HepG2 (cell line): ENCODE data around the gene KCNAB2. TPM values are rescaled to one million over a fixed set of nuclear protein-coding genes. Genes with fewer than 3 reads are reported as not detected.

Source experiments
- ATAC-seq: fragments of 200-7000 bp; cut with Tn5 transposase; 3 replicates; pipeline ENCODE4 v1.9.1; 2020; ENCODE audit warnings: mild to moderate bottlenecking, moderate library complexity
- BruUV-seq: library from RNA; stranded (reverse); fragments of 400-500 nt; replicated peaks from 2 replicates; lab custom pipeline; 2021; lab: Mats Ljungman, UMichigan
- CTCF ChIA-PET: fragments of 300-600 bp; formaldehyde crosslinking; extraction: SDS; loops from one replicate; lab custom pipeline; 2021; ENCODE audit warnings: low total read pairs, inconsistent platforms, low intra/inter-chr PET ratio; lab: Yijun Ruan, JAX
- POLR2A ChIA-PET: fragments of 350-600 bp; sonication (Branson Sonifier 250); formaldehyde crosslinking; loops from one replicate; lab custom pipeline; 2020; ENCODE audit warnings: antibody characterized with exemption, inconsistent platforms; lab: Yijun Ruan, JAX
- DNase-seq: peaks from one replicate; pipeline ENCODE4 v3.0.0-alpha.2; 2015; ENCODE audit warnings: low spot score
- FAIRE-seq: peaks from 3 replicates; lab custom pipeline; 2011; peaks lifted over from hg19 to GRCh38; lab: Jason Lieb, UNC
- H2AFZ ChIP-seq: one replicate; pipeline ENCODE4 v1.6.1; 2011; ENCODE audit warnings: low read length, inconsistent platforms
- H3K27ac ChIP-seq: fragments of 300-600 bp; 3 replicates; pipeline ENCODE4 v1.8.0; 2011; ENCODE audit warnings: mixed run types, mild to moderate bottlenecking, mixed read lengths, low read length, inconsistent platforms; ENCODE audit not compliant: insufficient read depth; ENCODE audit errors: extremely low read length
- H3K27me3 ChIP-seq, 2 experiments: fragments of 200-600 bp in 1 of 2; 2 replicates in 1 of 2; 3 replicates in 1 of 2; pipeline versions ENCODE4 v1.6.0 to v1.8.0; 2011; ENCODE audit warnings: low read length in 2 of 2, mild to moderate bottlenecking in 2 of 2, moderate library complexity in 2 of 2, inconsistent platforms in 1 of 2; ENCODE audit not compliant: insufficient read depth in 2 of 2, control insufficient read depth in 1 of 2
- H3K36me3 ChIP-seq, 2 experiments: fragments of 200-600 bp in 1 of 2; replicated peaks in 1 of 2; 2 replicates in 1 of 2; 3 replicates in 1 of 2; pipeline versions ENCODE4 v1.5.1 to v1.8.0; 2011; ENCODE audit warnings: low read length in 2 of 2, inconsistent platforms in 1 of 2; ENCODE audit not compliant: insufficient read depth in 2 of 2, control insufficient read depth in 1 of 2
- H3K4me1 ChIP-seq: 2 replicates; pipeline ENCODE4 v1.5.1; 2012; ENCODE audit warnings: low read length, inconsistent platforms; ENCODE audit not compliant: insufficient read depth
- H3K4me2 ChIP-seq: 2 replicates; pipeline ENCODE4 v1.6.0; 2011; ENCODE audit warnings: low read depth, low read length, inconsistent platforms
- H3K4me3 ChIP-seq, 3 experiments: fragments of 200-600 bp in 1 of 3; sonication (generic), shearing (Covaris generic) in 1 of 3; replicated peaks in 1 of 3; 2 replicates each; pipeline ENCODE4 v1.5.1; 2011 to 2016; ENCODE audit warnings: low read length in 3 of 3, inconsistent platforms in 2 of 3, low read depth in 2 of 3, mild to moderate bottlenecking in 2 of 3, control low read depth in 1 of 3, mixed read lengths in 1 of 3; ENCODE audit not compliant: insufficient read depth in 1 of 3
- H3K79me2 ChIP-seq: one replicate; pipeline ENCODE4 v1.6.1; 2011; ENCODE audit warnings: low read length, inconsistent platforms; ENCODE audit not compliant: insufficient read depth
- H3K9ac ChIP-seq: 2 replicates; pipeline ENCODE4 v1.6.0; 2011; ENCODE audit warnings: mild to moderate bottlenecking, low read depth, low read length, inconsistent platforms; ENCODE audit not compliant: insufficient read depth
- H3K9me3 ChIP-seq: 2 replicates; pipeline ENCODE4 v1.5.1; 2012; ENCODE audit warnings: mild to moderate bottlenecking, low read length
- H4K20me1 ChIP-seq: 2 replicates; pipeline ENCODE4 v1.6.0; 2011; ENCODE audit warnings: inconsistent platforms, mild to moderate bottlenecking, low read length, moderate library complexity; ENCODE audit not compliant: insufficient read depth
- DNMT3B ChIP-seq: conservative IDR thresholded peaks from 2 replicates; pipeline ENCODE4 v1.6.1; 2016; ENCODE audit warnings: missing biosample characterization, control low read depth
- ETV6 ChIP-seq: sonication (generic); formaldehyde crosslinking; conservative IDR thresholded peaks from 2 replicates; pipeline ENCODE4 v1.4.0; 2020; ENCODE audit warnings: missing genetic modification reagents
- FOXA3 ChIP-seq: IDR thresholded peaks from 2 replicates; pipeline ENCODE4 v1.6.1; 2016; ENCODE audit warnings: missing genetic modification reagents, missing compliant biosample characterization
- KAT2B ChIP-seq: fragments of 150-350 bp; IDR thresholded peaks from 2 replicates; pipeline ENCODE4 v1.6.1; 2014; ENCODE audit warnings: low read depth, low read length, borderline replicate concordance
- LCORL ChIP-seq, 2 experiments: fragments of 450-650 bp in 1 of 2; sonication (generic) in 1 of 2; formaldehyde crosslinking in 1 of 2; IDR thresholded peaks; 2 replicates each; pipeline versions ENCODE4 v1.5.0 to v1.6.1; 2017 to 2020; ENCODE audit warnings: antibody characterized with exemption in 1 of 2, missing genetic modification reagents in 1 of 2
- NCOA1 ChIP-seq: sonication (generic); formaldehyde crosslinking; IDR thresholded peaks from 2 replicates; pipeline ENCODE4 v1.9.0; 2021; ENCODE audit warnings: missing genetic modification reagents
- NR2F2 ChIP-seq: IDR thresholded peaks from 2 replicates; pipeline ENCODE4 v1.6.1; 2012; ENCODE audit warnings: low read depth, inconsistent platforms, borderline replicate concordance
- RARA ChIP-seq: IDR thresholded peaks from 2 replicates; pipeline ENCODE4 v1.6.1; 2016; ENCODE audit warnings: missing genetic modification reagents, missing compliant biosample characterization
- RFX3 ChIP-seq: IDR thresholded peaks from 2 replicates; pipeline ENCODE4 v1.6.1; 2016; ENCODE audit warnings: missing biosample characterization, missing genetic modification reagents
- SIN3A ChIP-seq: IDR thresholded peaks from 2 replicates; pipeline ENCODE4 v1.6.1; 2011; ENCODE audit warnings: low read depth, mild to moderate bottlenecking, control low read depth, low read length, borderline replicate concordance
- ZFP37 ChIP-seq: sonication (generic); formaldehyde crosslinking; IDR thresholded peaks from 2 replicates; pipeline ENCODE4 v1.4.0; 2020; ENCODE audit warnings: missing genetic modification reagents, borderline replicate concordance
- ZNF317 ChIP-seq: sonication (generic); formaldehyde crosslinking; IDR thresholded peaks from 2 replicates; pipeline ENCODE4 v1.5.0; 2020; ENCODE audit warnings: mild to moderate bottlenecking, missing genetic modification reagents
- ZNF367 ChIP-seq: sonication (generic); formaldehyde crosslinking; IDR thresholded peaks from 2 replicates; pipeline ENCODE4 v1.4.0; 2020; ENCODE audit warnings: missing genetic modification reagents, borderline replicate concordance
- ZNF431 ChIP-seq: sonication (generic); formaldehyde crosslinking; IDR thresholded peaks from 2 replicates; pipeline ENCODE4 v1.9.0; 2022; ENCODE audit warnings: missing genetic modification reagents, low read depth, mild to moderate bottlenecking, borderline replicate concordance
- ZNF646 ChIP-seq: sonication (generic); formaldehyde crosslinking; IDR thresholded peaks from 2 replicates; pipeline ENCODE4 v1.9.0; 2021; ENCODE audit warnings: mild to moderate bottlenecking, missing genetic modification reagents
- ZNF768 ChIP-seq: sonication (generic); formaldehyde crosslinking; IDR thresholded peaks from 2 replicates; pipeline ENCODE4 v1.4.0; 2020; ENCODE audit warnings: missing genetic modification reagents
- ZNF773 ChIP-seq: sonication (generic); formaldehyde crosslinking; IDR thresholded peaks from 2 replicates; pipeline ENCODE4 v1.4.0; 2020; ENCODE audit warnings: missing genetic modification reagents, borderline replicate concordance
- ZNF878 ChIP-seq: sonication (generic); formaldehyde crosslinking; IDR thresholded peaks from 2 replicates; pipeline ENCODE4 v1.8.1; 2023; ENCODE audit warnings: mild to moderate bottlenecking, missing genetic modification reagents, moderate library complexity
- in situ Hi-C: cut with HindIII; loops from 2 replicates; pipeline ENCODE4 v1.10.0; 2017; ENCODE audit warnings: low pct_unique_long_range_greater_than_20kb; ENCODE audit not compliant: extremely low pct_ligation_motif_present
- intact Hi-C: fragments of 100-400 bp; cut with micrococcal nuclease; formaldehyde crosslinking; loops from one replicate; pipeline ENCODE4 v1.10.0; 2022; ENCODE audit not compliant: unreplicated experiment
- polyA plus RNA-seq, 8 experiments: library from polyadenylated mRNA; depleted of rRNA in 3 of 8; stranded (reverse) in 7 of 8; unstranded in 1 of 8; fragments of >200 nt; fragmentation: Illumina TruSeq in 4 of 8; extraction: Trizol in 4 of 8; gene quantifications; 2 replicates each; pipeline versions ENCODE4 v1.2.1 to v1.2.3, GENCODE V29; 2011 to 2016; ENCODE audit warnings: low read depth in 4 of 8, missing spikeins in 1 of 8, mixed read lengths in 1 of 8; ENCODE audit not compliant: insufficient read depth in 1 of 8
- total RNA-seq, 5 experiments: library from RNA; depleted of rRNA; stranded (reverse); fragments of >200 nt; fragmentation: Illumina TruSeq; extraction: Trizol; gene quantifications; 2 replicates each; pipeline ENCODE4 v1.2.3, GENCODE V29; 2016; ENCODE audit warnings: low read depth in 1 of 5
- TF ChIP-seq, protein P1 (sequence below), 2 experiments: fragments of 450-650 bp in 1 of 2; sonication (generic) in 1 of 2; formaldehyde crosslinking; IDR thresholded peaks; 2 replicates each; pipeline versions ENCODE4 v1.5.0 to v1.8.0; 2020 to 2022; ENCODE audit warnings: mild to moderate bottlenecking in 1 of 2, missing genetic modification reagents in 1 of 2

The KCNAB2 gene
- total and polyA plus RNA-seq, 2 of the 13 experiments (the other 11 are each of a cell fraction or from before 2014, with no cell fraction given): 6.2 to 8.8 TPM

DNA sequence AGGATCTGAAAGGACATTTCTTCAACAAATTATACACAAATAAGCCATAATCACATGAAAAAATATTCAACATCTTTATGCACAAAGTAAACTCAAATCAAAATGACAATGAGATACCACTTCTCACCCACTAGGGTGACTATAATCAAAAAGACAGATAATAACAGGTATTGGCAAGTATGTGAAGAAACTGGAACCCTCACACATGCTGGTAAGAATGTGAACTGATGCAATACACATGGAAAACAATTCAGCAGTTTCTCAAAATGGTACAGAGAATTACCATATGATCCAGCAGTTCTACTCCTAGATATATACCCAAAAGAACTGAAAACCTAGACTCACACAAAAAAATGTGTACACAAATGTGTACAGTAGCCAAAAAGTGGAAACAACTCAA is 71.9 kb downstream of the KCNAB2 start:
- TF ChIP-seq LCORL (IDR thresholded peaks at IDR 0.05) (no peak), LCORL (CRISPR knock-in tag; IDR thresholded peaks at IDR 0.05) (no peak), ETV6 (no peak), NCOA1 (CRISPR knock-in tag) (no peak), SIN3A (no peak), ZNF317 (CRISPR knock-in tag) (no peak), ZNF367 (CRISPR knock-in tag) (no peak), RARA (CRISPR knock-in tag) (no peak), RFX3 (no peak), ZNF773 (CRISPR knock-in tag) (no peak), DNMT3B (CRISPR knock-in tag) (no peak), NR2F2 (no peak), FOXA3 (CRISPR knock-in tag) (no peak), ZNF878 (no peak), ZNF768 (CRISPR knock-in tag) (no peak), KAT2B (no peak), ZNF646 (no peak), ZFP37 (CRISPR knock-in tag) (no peak), ZNF431 (no peak)
- TF ChIP-seq, protein P1, sequence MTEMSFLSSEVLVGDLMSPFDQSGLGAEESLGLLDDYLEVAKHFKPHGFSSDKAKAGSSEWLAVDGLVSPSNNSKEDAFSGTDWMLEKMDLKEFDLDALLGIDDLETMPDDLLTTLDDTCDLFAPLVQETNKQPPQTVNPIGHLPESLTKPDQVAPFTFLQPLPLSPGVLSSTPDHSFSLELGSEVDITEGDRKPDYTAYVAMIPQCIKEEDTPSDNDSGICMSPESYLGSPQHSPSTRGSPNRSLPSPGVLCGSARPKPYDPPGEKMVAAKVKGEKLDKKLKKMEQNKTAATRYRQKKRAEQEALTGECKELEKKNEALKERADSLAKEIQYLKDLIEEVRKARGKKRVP (CRISPR knock-in tag; IDR thresholded peaks at IDR 0.05): no peak

More for the DNA sequence above, 71.9 kb downstream of the KCNAB2 start:
- FAIRE-seq (no peak), ATAC-seq (no peak), DNase-seq (no peak)
- Histone ChIP-seq H4K20me1 (no peaks in the 10 kb centered on the region), H3K79me2 (no peaks in the 10 kb centered on the region), H3K27me3 (peaks cover 2 to 35% of the 10 kb centered on the region in 2 experiments; a peak in 4 of 5 replicates), H3K9ac (no peak overlapping the region), H3K27ac (no peak overlapping the region), H3K4me1 (no peaks in the 10 kb centered on the region), H3K36me3 (no peaks in the 10 kb centered on the region), H3K4me2 (no peak overlapping the region), H3K9me3 (no peaks in the 10 kb centered on the region), H2AFZ (no peak overlapping the region), H3K4me3 (no peak overlapping the region)
- intact Hi-C loops: no loop called here
- ChIA-PET POLR2A (no interaction called here), CTCF (no interaction called here)
- in situ Hi-C loops: no loop called here
- no TSS peak for BruUV-seq
